Measurements from ENCODE around the gene EIF2S1. TPM values are rescaled to one million over a fixed set of nuclear protein-coding genes. Genes with fewer than 3 reads are reported as not detected.

The EIF2S1 gene
- total RNA-seq, 4 donors from 2014 or later: 73.2 to 178 (median 114) TPM

GRCh38 chr14:67395086-67395875 lies 35.2 kb downstream of the EIF2S1 start:
- Histone ChIP-seq H3K4me3 (no peak overlapping the region), H3K36me3 (no peaks in the 10 kb centered on the region), H3K27me3 (peaks cover 0 to 6% (median 3%) of the 10 kb centered on the region in 4 donors), H3K4me1 (no peaks in the 10 kb centered on the region), H3K9me3 (no peaks in the 10 kb centered on the region), H3K27ac (replicated peaks in 1 of 4) (no peak overlapping the region)
- intact Hi-C loops (cut with DNase I): no loop called here
- DNase-seq (ENCODE audit: extremely low spot score): peak; percentile 80
- WGBS: 79% methylated on average over 16 of the region's 16 CpGs
- TF ChIP-seq POLR2AphosphoS5 (IDR thresholded peaks at IDR 0.05) (no peak), POLR2A (IDR thresholded peaks at IDR 0.05; ENCODE audit: low read depth) (no peak)

DNA sequence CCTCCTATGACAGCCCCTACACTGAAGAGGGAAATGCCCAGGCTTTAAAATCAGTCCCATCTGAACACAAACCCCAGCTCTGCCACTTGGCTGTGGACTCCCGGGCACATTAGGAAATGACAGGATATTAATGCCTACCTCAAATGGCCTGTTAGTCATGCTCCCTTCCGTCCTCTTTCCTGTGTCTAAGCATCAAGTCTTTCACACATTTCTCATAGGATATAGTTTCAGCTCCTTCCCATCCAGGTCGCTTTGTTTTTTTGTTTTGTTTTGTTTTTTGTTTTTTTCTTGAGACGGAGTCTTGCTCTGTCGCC lies 35.7 kb downstream of the EIF2S1 start:
- intact Hi-C loops (cut with DNase I): no loop called here
- no peak for TF ChIP-seq POLR2AphosphoS5 (IDR thresholded peaks at IDR 0.05)
- no peak for TF ChIP-seq EP300 (IDR thresholded peaks at IDR 0.05)
- no peak for TF ChIP-seq CTCF (IDR thresholded peaks at IDR 0.05)
- no peak for TF ChIP-seq POLR2A (IDR thresholded peaks at IDR 0.05; ENCODE audit: low read depth)
- Histone ChIP-seq H3K27me3 (peaks cover 0 to 6% (median 3%) of the 10 kb centered on the region in 4 donors), H3K9me3 (no peaks in the 10 kb centered on the region), H3K36me3 (no peaks in the 10 kb centered on the region), H3K4me1 (no peaks in the 10 kb centered on the region), H3K27ac (replicated peaks in 1 of 4) (no peak overlapping the region), H3K4me3 (no peak overlapping the region)
- peak; percentile 66 for DNase-seq (ENCODE audit: extremely low spot score)
- WGBS: 84% methylated on average over 5 of the region's 5 CpGs

- H3K4me1 ChIP-seq: no peaks in the 10 kb centered on the region
- TF ChIP-seq EP300 (IDR thresholded peaks at IDR 0.05) (no peak), POLR2AphosphoS5 (IDR thresholded peaks at IDR 0.05) (no peak), POLR2A (IDR thresholded peaks at IDR 0.05; ENCODE audit: low read depth) (no peak), CTCF (IDR thresholded peaks at IDR 0.05) (no peak)
These were observed 36.3 kb downstream of the EIF2S1 start for GRCh38 chr14:67396381-67396970.

DNA sequence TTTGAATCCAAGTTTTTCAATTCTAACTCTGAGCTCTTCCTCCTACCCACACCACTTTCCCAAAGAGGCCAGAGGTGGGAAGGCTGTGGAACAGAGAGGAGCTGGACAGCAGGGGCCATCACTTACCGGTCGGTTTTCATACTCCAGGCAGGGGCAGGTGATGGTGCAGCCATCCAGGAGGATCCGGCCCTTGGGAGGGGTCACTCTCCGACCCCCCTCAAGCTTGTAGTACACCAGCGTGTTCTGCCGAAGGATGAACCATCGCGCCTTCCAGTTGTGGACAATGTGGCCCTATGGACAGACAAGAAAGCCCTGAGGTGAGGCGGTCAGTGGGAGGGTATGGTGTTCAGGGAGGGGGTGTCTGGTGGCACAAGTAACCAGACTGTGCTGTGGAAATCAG lies 37.4 kb downstream of the EIF2S1 start:
- WGBS: 90% methylated on average over 3 of the region's 9 CpGs
- no peaks in the 10 kb centered on the region for H3K9me3 ChIP-seq
- TF ChIP-seq CTCF (IDR thresholded peaks at IDR 0.05) (no peak), POLR2AphosphoS5 (IDR thresholded peaks at IDR 0.05) (no peak), EP300 (IDR thresholded peaks at IDR 0.05) (no peak), POLR2A (IDR thresholded peaks at IDR 0.05; ENCODE audit: low read depth) (no peak)
- H3K4me1 ChIP-seq: no peaks in the 10 kb centered on the region
- H3K27ac ChIP-seq (replicated peaks in 1 of 4): no peak overlapping the region
- H3K27me3 ChIP-seq: peaks cover 0 to 6% (median 3%) of the 10 kb centered on the region in 4 donors
- DNase-seq (ENCODE audit: extremely low spot score): peak; percentile 47
- no peaks in the 10 kb centered on the region for H3K36me3 ChIP-seq
- intact Hi-C loops (cut with DNase I): no loop called here
- no peak overlapping the region for H3K4me3 ChIP-seq

More at GRCh38 chr14:67396381-67396970, 36.3 kb downstream of the EIF2S1 start:
- Histone ChIP-seq H3K27ac (replicated peaks in 1 of 4) (no peak overlapping the region), H3K4me3 (no peak overlapping the region), H3K36me3 (no peaks in the 10 kb centered on the region), H3K9me3 (no peaks in the 10 kb centered on the region), H3K27me3 (peaks cover 0 to 6% (median 3%) of the 10 kb centered on the region in 4 donors)
- intact Hi-C loops (cut with DNase I): no loop called here
- 74% methylated on average over 2 of the region's 2 CpGs for WGBS
- DNase-seq (ENCODE audit: extremely low spot score): peak; percentile 81

GRCh38 chr14:67400434-67400833 lies 40.3 kb downstream of the EIF2S1 start:
- Histone ChIP-seq H3K4me3 (no peak overlapping the region), H3K9me3 (no peaks in the 10 kb centered on the region), H3K27ac (replicated peaks in 1 of 4) (no peak overlapping the region), H3K27me3 (peaks cover 0 to 5% (median under 1%) of the 10 kb centered on the region in 4 donors), H3K4me1 (no peaks in the 10 kb centered on the region), H3K36me3 (no peaks in the 10 kb centered on the region)
- WGBS: 88% methylated on average over 4 of the region's 4 CpGs
- TF ChIP-seq EP300 (IDR thresholded peaks at IDR 0.05) (no peak), POLR2A (IDR thresholded peaks at IDR 0.05; ENCODE audit: low read depth) (no peak), CTCF (IDR thresholded peaks at IDR 0.05) (no peak), POLR2AphosphoS5 (IDR thresholded peaks at IDR 0.05) (no peak)
- no peak for DNase-seq (ENCODE audit: extremely low spot score)
- intact Hi-C loops (cut with DNase I): no loop called here

Measured in esophagus muscularis mucosa (tissue), 4 donors.